GM06990 (cell line): ENCODE data around the gene MSTN.

Experiments used
- DNase-seq: peaks from one replicate; pipeline ENCODE4 v3.0.0-alpha.2; 2011; ENCODE audit not compliant: insufficient read length; ENCODE audit errors: extremely low read depth
- H3K27me3 ChIP-seq: replicated peaks from 2 replicates; pipeline ENCODE4 v1.6.0; 2011; ENCODE audit warnings: low read length; ENCODE audit not compliant: control insufficient read depth, insufficient read depth
- H3K36me3 ChIP-seq: 2 replicates; pipeline ENCODE4 v1.5.1; 2011; ENCODE audit warnings: low read length; ENCODE audit not compliant: control insufficient read depth, insufficient read depth
- H3K4me3 ChIP-seq: replicated peaks from 2 replicates; pipeline ENCODE4 v1.5.1; 2011; ENCODE audit warnings: low read depth, mild to moderate bottlenecking, control low read depth, low read length
- TF ChIP-seq, protein P1 (sequence below): IDR thresholded peaks from 2 replicates; pipeline ENCODE4 v1.5.1; 2011; ENCODE audit warnings: low read length, control low read depth, mild to moderate bottlenecking, inconsistent platforms; ENCODE audit not compliant: insufficient read depth, poor library complexity, severe bottlenecking

MSTN gene

DNA sequence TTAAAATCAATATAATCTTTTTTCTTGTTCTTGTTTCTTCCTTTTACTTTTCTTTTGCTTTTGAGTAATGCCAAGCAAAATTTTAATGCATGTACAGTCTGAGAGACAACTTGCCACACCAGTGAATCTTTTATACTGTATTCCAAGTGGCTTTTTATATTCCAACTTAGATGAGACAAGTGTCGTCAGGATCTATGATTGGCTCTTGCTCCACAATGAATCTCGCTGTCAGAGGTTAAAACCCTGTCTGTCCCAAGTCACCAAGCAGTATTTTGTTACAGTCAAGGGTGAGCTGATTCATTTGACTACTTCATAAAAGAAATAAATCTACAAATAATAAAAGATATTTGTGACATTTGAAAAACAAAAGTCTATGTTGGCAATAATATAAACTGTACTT lies at the start of gene MSTN:
Gene MSTN (minus strand): TSS at position 129 of the 400 bp plus-strand sequence. CDS start 133 bp downstream, outside the sequence.
- no peak for DNase-seq
- TF ChIP-seq, protein P1, sequence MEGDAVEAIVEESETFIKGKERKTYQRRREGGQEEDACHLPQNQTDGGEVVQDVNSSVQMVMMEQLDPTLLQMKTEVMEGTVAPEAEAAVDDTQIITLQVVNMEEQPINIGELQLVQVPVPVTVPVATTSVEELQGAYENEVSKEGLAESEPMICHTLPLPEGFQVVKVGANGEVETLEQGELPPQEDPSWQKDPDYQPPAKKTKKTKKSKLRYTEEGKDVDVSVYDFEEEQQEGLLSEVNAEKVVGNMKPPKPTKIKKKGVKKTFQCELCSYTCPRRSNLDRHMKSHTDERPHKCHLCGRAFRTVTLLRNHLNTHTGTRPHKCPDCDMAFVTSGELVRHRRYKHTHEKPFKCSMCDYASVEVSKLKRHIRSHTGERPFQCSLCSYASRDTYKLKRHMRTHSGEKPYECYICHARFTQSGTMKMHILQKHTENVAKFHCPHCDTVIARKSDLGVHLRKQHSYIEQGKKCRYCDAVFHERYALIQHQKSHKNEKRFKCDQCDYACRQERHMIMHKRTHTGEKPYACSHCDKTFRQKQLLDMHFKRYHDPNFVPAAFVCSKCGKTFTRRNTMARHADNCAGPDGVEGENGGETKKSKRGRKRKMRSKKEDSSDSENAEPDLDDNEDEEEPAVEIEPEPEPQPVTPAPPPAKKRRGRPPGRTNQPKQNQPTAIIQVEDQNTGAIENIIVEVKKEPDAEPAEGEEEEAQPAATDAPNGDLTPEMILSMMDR: no peak
- H3K27me3 ChIP-seq: no peaks in the 10 kb centered on the region
- no peak within 1 kb of the TSS for H3K4me3 ChIP-seq
- H3K36me3 ChIP-seq: no peaks in the 10 kb centered on the region

DNA sequence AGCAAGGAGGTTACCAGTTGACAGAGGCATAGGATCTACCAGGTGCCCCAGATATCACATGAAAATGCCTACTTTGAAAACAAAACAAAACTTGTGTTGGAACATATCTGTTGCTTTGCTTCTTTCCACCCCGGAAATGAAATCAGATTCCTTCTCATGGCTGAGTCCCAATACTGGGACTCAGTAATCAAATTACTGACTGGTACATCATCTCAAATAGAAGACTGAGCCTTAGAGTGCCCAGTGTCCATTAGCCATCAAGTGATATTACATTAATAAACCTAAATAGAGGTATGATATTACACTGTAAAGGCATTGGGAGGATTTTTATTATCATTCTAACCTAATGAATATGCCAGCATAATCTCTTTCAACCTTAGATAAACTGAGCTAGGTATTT lies 48.6 kb upstream of the MSTN start:
- no peaks in the 10 kb centered on the region for H3K36me3 ChIP-seq
- TF ChIP-seq, protein P1: no peak
- DNase-seq: no peak
- H3K4me3 ChIP-seq: no peak overlapping the region
- no peaks in the 10 kb centered on the region for H3K27me3 ChIP-seq

DNA sequence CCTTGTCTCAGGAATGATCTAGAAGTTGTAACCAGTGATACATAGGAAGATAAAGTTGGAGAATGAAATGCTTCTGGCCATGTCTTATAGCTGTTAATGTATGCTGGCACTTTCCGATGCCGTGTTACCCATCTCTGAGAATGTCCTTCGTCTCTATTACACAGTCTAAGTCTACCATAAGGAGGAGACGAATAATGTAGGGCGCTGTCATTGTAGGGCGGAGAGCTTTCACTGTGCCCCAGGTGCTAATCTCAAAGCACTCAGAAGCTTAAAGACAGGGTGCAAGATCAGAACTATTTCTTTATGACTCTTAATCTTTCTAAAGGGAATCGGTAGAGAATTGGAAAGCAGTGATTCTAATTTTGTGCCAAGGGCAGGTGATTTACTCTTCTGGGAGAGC lies 48.2 kb upstream of the MSTN start:
- TF ChIP-seq, protein P1: no peak
- Histone ChIP-seq H3K36me3 (no peaks in the 10 kb centered on the region), H3K4me3 (no peak overlapping the region), H3K27me3 (no peaks in the 10 kb centered on the region)
- DNase-seq: no peak

DNA sequence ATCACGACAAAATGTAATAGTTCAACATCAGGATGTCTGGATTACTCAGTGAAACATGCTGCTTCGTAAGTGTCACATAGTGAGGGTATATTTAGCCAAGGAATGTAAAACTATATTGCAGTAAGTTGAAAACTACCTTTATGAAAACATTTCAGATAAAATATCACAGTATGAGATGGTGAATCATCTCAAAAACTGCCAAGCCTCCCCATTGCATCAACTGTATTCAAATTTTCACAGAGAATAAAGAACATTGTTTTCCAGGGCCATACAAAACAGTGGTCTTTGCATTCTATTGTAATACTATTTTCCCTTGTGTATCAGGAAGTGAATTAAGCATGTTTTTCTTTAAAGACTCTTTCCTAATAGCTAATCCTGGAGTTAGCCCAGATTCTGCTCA lies 47.6 kb upstream of the MSTN start:
- no peaks in the 10 kb centered on the region for H3K27me3 ChIP-seq
- TF ChIP-seq, protein P1: no peak
- DNase-seq: no peak
- H3K4me3 ChIP-seq: no peak overlapping the region
- H3K36me3 ChIP-seq: no peaks in the 10 kb centered on the region

DNA sequence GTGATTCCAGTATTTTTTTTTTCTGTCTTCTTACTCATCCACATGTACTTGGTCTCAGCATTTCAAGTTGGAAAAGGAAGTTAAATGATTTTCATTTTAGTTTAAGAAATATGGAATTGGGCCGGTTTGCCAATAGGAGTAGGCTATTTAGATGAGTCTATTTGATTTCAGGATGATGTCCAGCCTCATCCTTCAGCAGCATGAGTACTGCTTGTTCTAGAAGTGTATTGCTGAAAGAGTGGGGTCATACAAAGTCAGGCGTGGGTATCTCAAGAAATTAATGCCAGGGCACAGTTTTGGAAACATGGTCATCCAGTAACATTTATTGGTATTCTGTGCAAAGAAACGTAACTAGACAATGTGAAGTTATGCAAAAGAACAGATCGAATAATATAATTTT lies 44.9 kb upstream of the MSTN start:
- H3K4me3 ChIP-seq: no peak overlapping the region
- H3K27me3 ChIP-seq: no peaks in the 10 kb centered on the region
- no peaks in the 10 kb centered on the region for H3K36me3 ChIP-seq
- no peak for DNase-seq
- TF ChIP-seq, protein P1: no peak

DNA sequence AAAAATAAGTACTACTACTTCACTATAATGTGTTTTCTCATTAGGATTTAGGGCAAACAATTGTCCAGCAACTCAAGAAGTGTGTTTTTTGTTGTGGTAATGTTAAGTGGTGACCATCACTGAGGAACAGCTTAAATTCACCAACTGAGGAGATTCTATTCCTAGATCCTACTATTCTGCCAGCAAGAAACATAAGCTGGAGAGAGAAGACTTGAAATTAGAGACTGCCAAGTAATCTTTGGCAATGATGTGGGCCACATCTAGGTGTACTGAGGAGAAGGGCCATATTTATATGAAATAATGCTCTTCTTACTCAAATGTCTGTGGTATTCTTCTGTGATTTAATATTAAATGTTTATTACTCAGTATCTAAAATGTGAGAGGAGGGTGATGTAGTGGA lies 44.3 kb upstream of the MSTN start:
- DNase-seq: no peak
- no peaks in the 10 kb centered on the region for H3K36me3 ChIP-seq
- TF ChIP-seq, protein P1: no peak

More for the DNA sequence above, 44.3 kb upstream of the MSTN start:
- Histone ChIP-seq H3K27me3 (no peaks in the 10 kb centered on the region), H3K4me3 (no peak overlapping the region)
